OCI-LY1 (cell line): ENCODE data around the gene PCDH10.

Experiments used
- CTCF ChIP-seq: fragments of 200-600 bp; sonication (generic), shearing (Covaris generic); IDR thresholded peaks from 2 replicates; pipeline ENCODE4 v1.5.1; 2017; ENCODE audit warnings: mild to moderate bottlenecking, antibody characterized with exemption, low read length, moderate library complexity, mixed read lengths
- EZH2 ChIP-seq: fragments of 200-600 bp; sonication (generic), shearing (Covaris generic); IDR thresholded peaks from 2 replicates; pipeline ENCODE4 v1.8.0; 2017; ENCODE audit warnings: borderline replicate concordance, mixed run types, mild to moderate bottlenecking, antibody characterized with exemption, low read length, moderate library complexity, mixed read lengths

GRCh38 chr4:133147286-133147821 lies 1.7 kb upstream of the PCDH10 start:
- no peak for TF ChIP-seq CTCF
- TF ChIP-seq EZH2 = no peak
